SK-N-SH (cell line): ENCODE data around the gene DGKD. TPM values are rescaled to one million over a fixed set of nuclear protein-coding genes. Genes with fewer than 3 reads are reported as not detected.

Experiments
- CTCF ChIA-PET: fragments of 300-600, 350-600 bp; formaldehyde crosslinking; extraction: SDS; loops from one replicate; lab custom pipeline; 2021; lab: Yijun Ruan, JAX
- POLR2A ChIA-PET: fragments of 350-600 bp; sonication (Branson Sonifier 250); formaldehyde crosslinking; extraction: SDS; loops from one replicate; lab custom pipeline; 2020; ENCODE audit warnings: antibody characterized with exemption, inconsistent platforms; lab: Yijun Ruan, JAX
- DNase-seq: peaks from one replicate; pipeline ENCODE4 v3.0.0; 2012
- H2AFZ ChIP-seq: fragments of 200-600 bp; sonication (generic); 2 replicates; pipeline ENCODE4 v1.8.1; 2016; ENCODE audit warnings: antibody characterized with exemption, mild to moderate bottlenecking, low read depth
- H3F3A ChIP-seq: fragments of 200-600 bp; sonication (generic); replicated peaks from 2 replicates; pipeline ENCODE3; 2016; ENCODE audit warnings: antibody characterized with exemption, mild to moderate bottlenecking; ENCODE audit not compliant: insufficient read depth
- H3K27ac ChIP-seq, 2 experiments: fragments of 200-500 bp in 1 of 2; fragments of 200-600 bp in 1 of 2; sonication (Bioruptor generic) in 1 of 2; sonication (generic), shearing (Covaris generic) in 1 of 2; 2 replicates each; pipeline versions ENCODE4 v1.5.1 to v1.6.1; 2014 to 2016; ENCODE audit warnings: low read depth in 2 of 2, inconsistent platforms in 1 of 2, low read length in 1 of 2, mild to moderate bottlenecking in 1 of 2, mixed read lengths in 1 of 2
- H3K27me3 ChIP-seq: fragments of 200-600 bp; sonication (generic), shearing (Covaris generic); 2 replicates; pipeline ENCODE4 v1.6.1; 2016; ENCODE audit warnings: mixed run types; ENCODE audit not compliant: insufficient read depth
- H3K36me3 ChIP-seq, 2 experiments: fragments of 200-500 bp in 1 of 2; fragments of 200-600 bp in 1 of 2; sonication (Bioruptor generic) in 1 of 2; sonication (generic) in 1 of 2; replicated peaks in 1 of 2; 2 replicates each; pipeline versions ENCODE3 to v1.5.1; 2014 to 2016; ENCODE audit warnings: low read length in 1 of 2, mild to moderate bottlenecking in 1 of 2; ENCODE audit not compliant: insufficient read depth in 2 of 2, control insufficient read depth in 1 of 2
- H3K4me1 ChIP-seq, 2 experiments: fragments of 200-500 bp in 1 of 2; fragments of 200-600 bp in 1 of 2; sonication (Bioruptor generic) in 1 of 2; sonication (generic), shearing (Covaris generic) in 1 of 2; 2 replicates each; pipeline versions ENCODE4 v1.5.1 to v1.6.1; 2014 to 2016; ENCODE audit warnings: low read depth in 1 of 2, low read length in 1 of 2, mixed run types in 1 of 2; ENCODE audit not compliant: insufficient read depth in 2 of 2, control insufficient read depth in 1 of 2
- H3K4me2 ChIP-seq: fragments of 200-600 bp; sonication (generic), shearing (Covaris generic); 2 replicates; pipeline ENCODE4 v1.6.1; 2017; ENCODE audit warnings: mixed run types
- H3K4me3 ChIP-seq, 2 experiments: fragments of 200-500 bp in 1 of 2; fragments of 200-600 bp in 1 of 2; sonication (Bioruptor generic) in 1 of 2; sonication (generic), shearing (Covaris generic) in 1 of 2; 2 replicates each; pipeline versions ENCODE4 v1.5.1 to v1.8.1; 2014 to 2016; ENCODE audit warnings: low read depth in 2 of 2, inconsistent platforms in 1 of 2, low read length in 1 of 2, mild to moderate bottlenecking in 1 of 2, mixed read lengths in 1 of 2, moderate library complexity in 1 of 2
- H3K79me2 ChIP-seq: fragments of 200-600 bp; sonication (generic); 2 replicates; pipeline ENCODE4 v1.8.1; 2017; ENCODE audit warnings: mild to moderate bottlenecking; ENCODE audit not compliant: insufficient read depth
- H3K9ac ChIP-seq: fragments of 200-600 bp; sonication (generic); 2 replicates; pipeline ENCODE4 v1.6.1; 2017; ENCODE audit warnings: mixed run types
- H3K9me2 ChIP-seq: fragments of 200-600 bp; sonication (generic); 2 replicates; pipeline ENCODE4 v1.6.1; 2017; ENCODE audit warnings: mixed run types
- H3K9me3 ChIP-seq: fragments of 200-600 bp; sonication (generic); 2 replicates; pipeline ENCODE4 v1.6.1; 2017; ENCODE audit warnings: mixed run types, mild to moderate bottlenecking, moderate library complexity
- H4K20me1 ChIP-seq: fragments of 200-600 bp; sonication (generic); 2 replicates; pipeline ENCODE4 v1.6.1; 2017; ENCODE audit warnings: mild to moderate bottlenecking, mixed run types; ENCODE audit not compliant: insufficient read depth
- CHD2 ChIP-seq: fragments of 150-350 bp; IDR thresholded peaks from 2 replicates; pipeline ENCODE4 v1.6.1; 2018; ENCODE audit warnings: low read length; ENCODE audit not compliant: partially characterized antibody
- CTCF ChIP-seq: fragments of 200-600 bp; sonication (generic); IDR thresholded peaks from 2 replicates; pipeline ENCODE4 v1.6.1; 2017; ENCODE audit warnings: antibody characterized with exemption, mild to moderate bottlenecking, moderate library complexity
- EP300 ChIP-seq, 2 experiments: IDR thresholded peaks; 2 replicates each; pipeline versions ENCODE4 v1.4.0 to v1.6.1; 2012; ENCODE audit warnings: borderline replicate concordance in 1 of 2, low read depth in 1 of 2, low read length in 1 of 2
- EZH2phosphoT487 ChIP-seq: fragments of 200-600 bp; sonication (generic); IDR thresholded peaks from 2 replicates; pipeline ENCODE4 v1.6.1; 2017; ENCODE audit warnings: low read depth, mixed run types, mild to moderate bottlenecking, antibody characterized with exemption, moderate library complexity, borderline replicate concordance
- FOSL2 ChIP-seq: IDR thresholded peaks from 2 replicates; pipeline ENCODE4 v1.4.0; 2012; ENCODE audit warnings: low read depth, mild to moderate bottlenecking, moderate library complexity, borderline replicate concordance
- FOXJ3 ChIP-seq: sonication (generic); formaldehyde crosslinking; IDR thresholded peaks from 2 replicates; pipeline ENCODE4 v1.5.1; 2020; ENCODE audit warnings: mild to moderate bottlenecking, missing genetic modification reagents
- GABPA ChIP-seq: IDR thresholded peaks from 2 replicates; pipeline ENCODE4 v1.4.0; 2012; ENCODE audit warnings: low read depth, mild to moderate bottlenecking
- MAX ChIP-seq: IDR thresholded peaks from 2 replicates; pipeline ENCODE4 v1.4.0; 2012; ENCODE audit warnings: low read depth
- MXI1 ChIP-seq: IDR thresholded peaks from 2 replicates; pipeline ENCODE4 v1.6.1; 2012; ENCODE audit warnings: mild to moderate bottlenecking, low read depth, low read length, improper control_type of control experiment
- NFIC ChIP-seq: IDR thresholded peaks from 2 replicates; pipeline ENCODE4 v1.4.0; 2012; ENCODE audit warnings: borderline replicate concordance
- PBX3 ChIP-seq: IDR thresholded peaks from 2 replicates; pipeline ENCODE4; 2012
- RAD21 ChIP-seq: IDR thresholded peaks from 2 replicates; pipeline ENCODE4 v1.6.1; 2012; ENCODE audit warnings: mild to moderate bottlenecking, low read length
- RFX5 ChIP-seq: IDR thresholded peaks from 2 replicates; pipeline ENCODE4 v1.6.1; 2012; ENCODE audit warnings: mild to moderate bottlenecking, improper control_type of control experiment, low read length
- RXRA ChIP-seq: IDR thresholded peaks from 2 replicates; pipeline ENCODE4 v1.4.0; 2012; ENCODE audit warnings: low read depth, mild to moderate bottlenecking, borderline replicate concordance
- SIN3A ChIP-seq: IDR thresholded peaks from 2 replicates; pipeline ENCODE4 v1.6.1; 2012; ENCODE audit warnings: low read depth, mild to moderate bottlenecking, low read length, moderate library complexity, borderline replicate concordance
- TCF12 ChIP-seq: IDR thresholded peaks from 2 replicates; pipeline ENCODE4 v1.4.0; 2012
- TEAD4 ChIP-seq: IDR thresholded peaks from 2 replicates; pipeline ENCODE4 v1.4.0; 2012; ENCODE audit warnings: mild to moderate bottlenecking, borderline replicate concordance; ENCODE audit not compliant: insufficient read depth
- USF2 ChIP-seq: fragments of 150-350 bp; IDR thresholded peaks from 2 replicates; pipeline ENCODE4 v1.6.1; 2017; ENCODE audit warnings: antibody characterized with exemption, low read length, low read depth, borderline replicate concordance
- WGBS: methylation state at CpG from one replicate; pipeline ENCODE4 v1.1.6; 2017; ENCODE audit warnings: low lambda C conversion rate; 5-methylcytosine and 5-hydroxymethylcytosine counted together
- polyA plus RNA-seq, 3 experiments: library from polyadenylated mRNA; depleted of rRNA; stranded (reverse); fragments of >200 nt; gene quantifications; 2 replicates each; pipeline ENCODE4 v1.2.3, GENCODE V29; 2012

Gene DGKD
- polyA plus RNA-seq, 1 of the 3 experiments (the other 2 are of a cell fraction): 21.7 TPM

GRCh38 chr2:233387667-233388528 is 33.6 kb downstream of the DGKD start:
- H3K9me2 ChIP-seq: no peaks in the 10 kb centered on the region
- peaks cover 35% of the 10 kb centered on the region for H4K20me1 ChIP-seq
- peak overlapping the region; percentile 66 for H3K4me2 ChIP-seq
- peaks cover 30% of the 10 kb centered on the region; the same call in 1 of the 2 replicates for H3K79me2 ChIP-seq
- H3K4me1 ChIP-seq: peaks cover 20 to 41% of the 10 kb centered on the region in 2 experiments
- WGBS: 43% methylated on average over 24 of the region's 25 CpGs
- H3K9me3 ChIP-seq: no peaks in the 10 kb centered on the region
- TF ChIP-seq FOXJ3 (CRISPR knock-in tag): no peak
- TF ChIP-seq RFX5: no peak
- no peak for TF ChIP-seq SIN3A
- 0 out of 2 replicates have a peak, but pooled peaks have one; percentile 23 for TF ChIP-seq MAX
- peak; percentile 78; the same call in 1 of the 2 replicates for TF ChIP-seq MXI1
- TF ChIP-seq PBX3: peak; percentile 35; the same call in 1 of the 2 replicates
- TF ChIP-seq EZH2phosphoT487: no peak
- TF ChIP-seq USF2: no peak
- peak; percentile 98 for TF ChIP-seq NFIC
- TF ChIP-seq GABPA: no peak
- TF ChIP-seq FOSL2: no peak
- TF ChIP-seq CHD2: peak; percentile 52
- peak; percentile 34 for TF ChIP-seq RAD21
- no peak for TF ChIP-seq TEAD4
- peak; percentile 64; the same call in 1 of the 2 replicates for TF ChIP-seq TCF12
- TF ChIP-seq RXRA: no peak; the same call in 1 of the 2 replicates
- TF ChIP-seq EP300 (IDR thresholded peaks at IDR 0.05; ENCODE audit: borderline replicate concordance in 1 of 2, low read depth in 1 of 2, low read length in 1 of 2): peak in 1 of 2 experiments; percentile 27; a peak in 1 of 4 replicates
- no peak for TF ChIP-seq CTCF
- peaks cover 10% of the 10 kb centered on the region for H3F3A ChIP-seq
- no peaks in the 10 kb centered on the region for H3K27me3 ChIP-seq
- peak; percentile 90 for DNase-seq
- no peak overlapping the region for H2AFZ ChIP-seq
- ChIA-PET CTCF (interaction anchor here (1.1 to 1.7 kb wide), 3 partner anchors 18 to 56 kb away, joined by 3 to 7 read pairs (median 3); no protein-coding TSS in a partner anchor), POLR2A (interaction anchor here (0.6 to 1.3 kb wide), 3 partner anchors 16 to 81 kb away, joined by 3 to 4 read pairs (median 3); no protein-coding TSS in a partner anchor)
- H3K36me3 ChIP-seq: peaks cover 0 to 23% of the 10 kb centered on the region in 2 experiments
- 0 out of 4 replicates have a peak overlapping the region, but pooled peaks of 1 of the 2 experiments have one; percentile 8 for H3K4me3 ChIP-seq
- H3K9ac ChIP-seq: peak overlapping the region; percentile 29; the same call in 1 of the 2 replicates
- H3K27ac ChIP-seq: peak overlapping the region; percentile 79 to 83
